A549 (cell line): Measurements from ENCODE around the gene POLR3H.

Source experiments
- ELK1 ChIP-seq: fragments of 150-350 bp; IDR thresholded peaks from 2 replicates; pipeline ENCODE4 v1.6.1; 2014; ENCODE audit warnings: low read depth, mild to moderate bottlenecking, low read length
- ESRRA ChIP-seq: fragments of 150-350 bp; IDR thresholded peaks from 2 replicates; pipeline ENCODE4 v1.6.1; 2014; ENCODE audit warnings: mild to moderate bottlenecking, low read length, borderline replicate concordance
- POLR2A ChIP-seq: IDR thresholded peaks from 2 replicates; pipeline ENCODE4 v1.6.1; 2012; ENCODE audit warnings: mild to moderate bottlenecking, low read length
- TF ChIP-seq, protein P1 (sequence below): fragments of >200 bp; sonication (Bioruptor Twin); formaldehyde crosslinking; IDR thresholded peaks from 3 replicates; pipeline ENCODE4 v1.5.1; 2016

GRCh38 chr22:41540365-41540764, 3.9 kb downstream of the POLR3H start:
- TF ChIP-seq, protein P1, sequence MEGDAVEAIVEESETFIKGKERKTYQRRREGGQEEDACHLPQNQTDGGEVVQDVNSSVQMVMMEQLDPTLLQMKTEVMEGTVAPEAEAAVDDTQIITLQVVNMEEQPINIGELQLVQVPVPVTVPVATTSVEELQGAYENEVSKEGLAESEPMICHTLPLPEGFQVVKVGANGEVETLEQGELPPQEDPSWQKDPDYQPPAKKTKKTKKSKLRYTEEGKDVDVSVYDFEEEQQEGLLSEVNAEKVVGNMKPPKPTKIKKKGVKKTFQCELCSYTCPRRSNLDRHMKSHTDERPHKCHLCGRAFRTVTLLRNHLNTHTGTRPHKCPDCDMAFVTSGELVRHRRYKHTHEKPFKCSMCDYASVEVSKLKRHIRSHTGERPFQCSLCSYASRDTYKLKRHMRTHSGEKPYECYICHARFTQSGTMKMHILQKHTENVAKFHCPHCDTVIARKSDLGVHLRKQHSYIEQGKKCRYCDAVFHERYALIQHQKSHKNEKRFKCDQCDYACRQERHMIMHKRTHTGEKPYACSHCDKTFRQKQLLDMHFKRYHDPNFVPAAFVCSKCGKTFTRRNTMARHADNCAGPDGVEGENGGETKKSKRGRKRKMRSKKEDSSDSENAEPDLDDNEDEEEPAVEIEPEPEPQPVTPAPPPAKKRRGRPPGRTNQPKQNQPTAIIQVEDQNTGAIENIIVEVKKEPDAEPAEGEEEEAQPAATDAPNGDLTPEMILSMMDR: no peak
- TF ChIP-seq POLR2A (no peak), ELK1 (no peak), ESRRA (no peak)
